Measurements from ENCODE around the gene ABHD12B.
"Not testable (repeated sequence)": the region's sequence is repeated elsewhere in the genome, so short reads cannot be mapped to it uniquely, and the experiment has no call there.

The ABHD12B gene

GRCh38 chr14:50839691-50840090 is 32.2 kb upstream of the ABHD12B start:
- no peak for DNase-seq (ENCODE audit: low spot score)

GRCh38 chr14:50844391-50844790 is 27.5 kb upstream of the ABHD12B start:
- DNase-seq (ENCODE audit: low spot score), result no peak

- DNase-seq (ENCODE audit: low spot score), result no peak
These were observed 26.7 kb upstream of the ABHD12B start for GRCh38 chr14:50845166-50845565.

- peak; percentile 82 for DNase-seq (ENCODE audit: low spot score)
These were observed 25.5 kb upstream of the ABHD12B start for GRCh38 chr14:50846226-50846880.

GRCh38 chr14:50853891-50854290 is 18.0 kb upstream of the ABHD12B start:
- no peak for DNase-seq (ENCODE audit: low spot score)

- no peak for DNase-seq (ENCODE audit: low spot score)
These were observed 17.3 kb upstream of the ABHD12B start for GRCh38 chr14:50854521-50854920.

GRCh38 chr14:50855558-50855957 is 16.3 kb upstream of the ABHD12B start:
- no peak for DNase-seq (ENCODE audit: low spot score)

- DNase-seq (ENCODE audit: low spot score), result no peak
These were observed 15.2 kb upstream of the ABHD12B start for GRCh38 chr14:50856660-50857059.

- DNase-seq (ENCODE audit: low spot score), result no peak
These were observed 12.6 kb upstream of the ABHD12B start for GRCh38 chr14:50859296-50859624.

- peak; percentile 85 for DNase-seq (ENCODE audit: low spot score)
These were observed 11.3 kb upstream of the ABHD12B start for GRCh38 chr14:50860478-50861086.

GRCh38 chr14:50862036-50862570 is 9.8 kb upstream of the ABHD12B start:
- DNase-seq (ENCODE audit: low spot score), result no peak

- DNase-seq (ENCODE audit: low spot score), result no peak
These were observed 7.6 kb upstream of the ABHD12B start for GRCh38 chr14:50864237-50864636.

GRCh38 chr14:50864946-50865345 is 6.9 kb upstream of the ABHD12B start:
- no peak for DNase-seq (ENCODE audit: low spot score)

- no peak for DNase-seq (ENCODE audit: low spot score)
These were observed 6.3 kb upstream of the ABHD12B start for GRCh38 chr14:50865391-50866076.

- no peak for DNase-seq (ENCODE audit: low spot score)
These were observed 625 bp upstream of the ABHD12B start for GRCh38 chr14:50871228-50871627.

GRCh38 chr14:50874757-50875156 is 2.9 kb downstream of the ABHD12B start:
- no peak for DNase-seq (ENCODE audit: low spot score)

GRCh38 chr14:50875359-50876070 is 3.7 kb downstream of the ABHD12B start:
- peak; percentile 30 for DNase-seq (ENCODE audit: low spot score)

- DNase-seq (ENCODE audit: low spot score), result no peak
These were observed 11.3 kb downstream of the ABHD12B start for GRCh38 chr14:50882932-50883826.

GRCh38 chr14:50883827-50884197 is 12.0 kb downstream of the ABHD12B start:
- DNase-seq (ENCODE audit: low spot score), result no peak

- no peak for DNase-seq (ENCODE audit: low spot score)
These were observed 15.6 kb downstream of the ABHD12B start for GRCh38 chr14:50887476-50887875.

GRCh38 chr14:50892255-50892654 is 20.4 kb downstream of the ABHD12B start:
- no peak for DNase-seq (ENCODE audit: low spot score)

GRCh38 chr14:50896421-50896820 is 24.6 kb downstream of the ABHD12B start:
- DNase-seq (ENCODE audit: low spot score), result not testable (repeated sequence)

All from GM03348 (cell line).